HEK293 (cell line): ENCODE data around the gene DOK3.

Experiments used
- ZNF239 ChIP-seq: fragments of 450-650 bp; formaldehyde crosslinking; IDR thresholded peaks from 2 replicates; pipeline ENCODE4 v1.5.1; 2016; ENCODE audit warnings: missing biosample characterization, missing genetic modification characterization
- ZNF791 ChIP-seq: fragments of 450-650 bp; formaldehyde crosslinking; IDR thresholded peaks from 2 replicates; pipeline ENCODE4 v1.5.1; 2016; ENCODE audit warnings: missing biosample characterization, missing genetic modification characterization

DNA sequence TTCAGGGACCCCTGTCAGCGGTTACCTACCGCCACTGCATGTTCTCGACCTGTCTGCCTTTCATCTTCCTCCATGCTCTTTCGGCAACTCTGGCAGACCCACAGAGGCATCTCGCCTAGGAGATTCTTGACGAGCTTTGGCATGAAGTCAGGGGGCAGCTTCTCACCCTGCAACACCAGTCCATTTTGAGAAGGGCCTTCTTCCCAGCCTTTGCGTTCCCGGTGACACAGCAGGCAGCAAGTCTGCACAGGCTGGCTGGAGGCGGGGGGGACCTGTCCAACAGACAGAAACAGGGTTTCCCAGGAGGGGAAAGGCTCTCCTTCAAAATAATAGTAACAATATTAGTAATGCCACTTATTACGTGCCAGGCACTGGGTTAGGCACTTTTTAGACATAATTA, 29.2 kb upstream of the DOK3 start:
- TF ChIP-seq ZNF791 (tag by site-specific recombination) (no peak), ZNF239 (no peak)
